ENCODE data around the gene FBXO4.

Gene FBXO4

DNA sequence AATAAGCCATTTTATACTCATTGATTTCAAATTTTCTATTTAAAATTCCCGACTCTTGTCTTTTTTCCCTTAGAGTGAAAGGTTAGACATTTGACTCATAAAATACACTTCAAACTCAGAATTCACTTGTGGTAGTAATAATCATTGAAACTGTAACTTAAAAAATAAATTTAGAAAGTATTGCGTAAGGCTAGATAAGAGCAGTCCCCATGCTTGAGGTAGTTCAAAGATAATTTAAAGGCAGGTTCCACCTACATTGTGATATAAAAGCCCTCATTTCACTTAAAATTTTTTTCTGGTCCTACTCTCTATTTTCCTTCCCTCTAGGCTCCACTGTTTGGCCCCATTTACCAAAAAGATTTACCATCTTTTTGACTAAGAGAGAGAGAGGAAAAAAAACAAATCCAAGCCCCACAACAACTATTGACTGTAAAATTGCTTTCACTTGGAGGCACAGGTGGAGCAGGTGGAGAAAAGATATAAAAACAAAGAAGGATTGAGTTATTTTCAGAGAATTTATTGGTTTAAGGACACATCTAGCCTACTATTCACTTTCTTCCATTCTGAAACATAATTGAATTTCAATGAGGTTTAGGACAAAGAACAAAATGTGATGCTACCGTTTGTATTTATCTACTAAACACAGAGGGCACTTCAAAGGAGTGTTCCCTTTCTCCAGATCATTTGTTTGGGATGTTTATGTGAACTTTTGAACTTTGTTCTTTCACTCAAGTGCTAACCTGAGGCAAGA, 61.0 kb downstream of the FBXO4 start:
- no peak for DNase-seq
